Esophagus squamous epithelium (tissue), 4 donors: ENCODE measurements around the gene DYRK1A.

Source experiments
- CTCF ChIP-seq, 6 experiments: fragments of 450-650 bp in 4 of 6; fragments of 200-600 bp in 2 of 6; sonication (generic) in 2 of 6; IDR thresholded peaks; one replicate each; pipeline ENCODE4 v1.5.1; 2016 to 2019; ENCODE audit warnings: antibody characterized with exemption in 6 of 6, mild to moderate bottlenecking in 4 of 6, moderate library complexity in 4 of 6
- POLR2A ChIP-seq, 4 donors: fragments of 450-650 bp; IDR thresholded peaks; one replicate each; pipeline ENCODE4 v1.6.1; 2017; ENCODE audit warnings: antibody characterized with exemption in 4 of 4, mild to moderate bottlenecking in 4 of 4, moderate library complexity in 3 of 4

- no peak for TF ChIP-seq CTCF (IDR thresholded peaks at IDR 0.05)
- no peak for TF ChIP-seq POLR2A (IDR thresholded peaks at IDR 0.05)
Observed at GRCh38 chr21:37472581-37472980, 106.0 kb downstream of the DYRK1A start.
